WTC11 (cell line): ENCODE results near the gene STK10. TPM values are rescaled to one million over a fixed set of nuclear protein-coding genes. Genes with fewer than 3 reads are reported as not detected.
A peak's percentile ranks its signal among the peaks of the same experiment; 100 is the strongest.

Experiments used
- ATAC-seq: fragments of 200-7000 bp; cut with Tn5 transposase; 2 replicates; pipeline ENCODE4 v1.10.0; 2021; ENCODE audit warnings: mild to moderate bottlenecking, moderate library complexity
- CTCF ChIA-PET: fragments of 300-600 bp; sonication (Branson Sonifier 250); formaldehyde crosslinking; loops from one replicate; lab custom pipeline; 2021; ENCODE audit warnings: antibody characterized with exemption; lab: Charles Lee
- POLR2A ChIA-PET: fragments of 350-600 bp; sonication (Branson Sonifier 250); formaldehyde crosslinking; loops from one replicate; lab custom pipeline; 2021; ENCODE audit warnings: antibody characterized with exemption; lab: Charles Lee
- DNase-seq: peaks from one replicate; pipeline ENCODE4 v3.0.0; 2021; ENCODE audit warnings: low spot score
- H3K27ac Mint-ChIP-seq: 2 replicates; pipeline ENCODE4 v1.8.0; 2021; ENCODE audit warnings: mixed read lengths
- H3K27me3 Mint-ChIP-seq: 2 replicates; pipeline ENCODE4 v1.8.0; 2021; ENCODE audit warnings: low read depth, mild to moderate bottlenecking, moderate library complexity, mixed read lengths
- H3K36me3 Mint-ChIP-seq: 2 replicates; pipeline ENCODE4 v1.8.0; 2021; ENCODE audit warnings: mixed read lengths
- H3K4me1 Mint-ChIP-seq: 2 replicates; pipeline ENCODE4 v1.8.0; 2022; ENCODE audit warnings: mixed read lengths
- H3K4me3 Mint-ChIP-seq: 2 replicates; pipeline ENCODE4 v1.8.0; 2021; ENCODE audit warnings: mild to moderate bottlenecking, moderate library complexity, mixed read lengths
- H3K9me3 Mint-ChIP-seq: 2 replicates; pipeline ENCODE4 v1.8.0; 2021; ENCODE audit warnings: mixed read lengths
- E2F1 ChIP-seq: sonication (generic); formaldehyde crosslinking; IDR thresholded peaks from 2 replicates; pipeline ENCODE4 v1.8.0; 2022; ENCODE audit warnings: mild to moderate bottlenecking, missing genetic modification reagents
- FOXP4 ChIP-seq: sonication (generic); formaldehyde crosslinking; IDR thresholded peaks from 2 replicates; pipeline ENCODE4 v1.8.0; 2022; ENCODE audit warnings: mild to moderate bottlenecking, missing genetic modification reagents
- KAT7 ChIP-seq: sonication (generic); formaldehyde crosslinking; IDR thresholded peaks from 2 replicates; pipeline ENCODE4 v1.8.1; 2023; ENCODE audit warnings: missing genetic modification reagents, mild to moderate bottlenecking, borderline replicate concordance
- NFE2L1 ChIP-seq: sonication (generic); formaldehyde crosslinking; IDR thresholded peaks from 2 replicates; pipeline ENCODE4 v1.8.1; 2023; ENCODE audit warnings: missing genetic modification reagents
- NR1H2 ChIP-seq: sonication (generic); formaldehyde crosslinking; IDR thresholded peaks from 2 replicates; pipeline ENCODE4 v1.9.0; 2021; ENCODE audit warnings: mild to moderate bottlenecking, moderate library complexity, missing genetic modification reagents
- OVOL2 ChIP-seq: fragments of 250-450 bp; sonication (Bioruptor Pico); IDR thresholded peaks from 2 replicates; pipeline ENCODE4 v1.9.0; 2021; ENCODE audit warnings: mild to moderate bottlenecking, borderline replicate concordance
- SOX15 ChIP-seq: fragments of 250-450 bp; sonication (Bioruptor Pico); IDR thresholded peaks from 2 replicates; pipeline ENCODE4 v1.9.0; 2021; ENCODE audit warnings: mild to moderate bottlenecking
- TCF7 ChIP-seq: sonication (generic); formaldehyde crosslinking; IDR thresholded peaks from 2 replicates; pipeline ENCODE4 v1.8.0; 2022; ENCODE audit warnings: mild to moderate bottlenecking, low read depth, missing genetic modification reagents, moderate library complexity
- TEAD1 ChIP-seq: sonication (generic); formaldehyde crosslinking; IDR thresholded peaks from 2 replicates; pipeline ENCODE4 v1.8.0; 2022; ENCODE audit warnings: mild to moderate bottlenecking, missing genetic modification reagents
- ZBTB43 ChIP-seq: sonication (generic); formaldehyde crosslinking; IDR thresholded peaks from 2 replicates; pipeline ENCODE4 v1.8.1; 2023; ENCODE audit warnings: mild to moderate bottlenecking, missing genetic modification reagents
- ZNF281 ChIP-seq: sonication (generic); formaldehyde crosslinking; IDR thresholded peaks from 2 replicates; pipeline ENCODE4 v1.8.0; 2023; ENCODE audit warnings: mild to moderate bottlenecking, missing genetic modification reagents
- total RNA-seq: library from RNA; stranded (reverse); gene quantifications from 3 replicates; pipeline ENCODE4 v1.2.3, GENCODE V29; 2021
- TF ChIP-seq, protein P1 (sequence below): fragments of 200-600 bp; IDR thresholded peaks from 2 replicates; pipeline ENCODE4 v1.8.0; 2022; ENCODE audit warnings: antibody characterized with exemption
- TF ChIP-seq, protein P2 (sequence below): sonication (generic); formaldehyde crosslinking; IDR thresholded peaks from 2 replicates; pipeline ENCODE4 v1.8.0; 2022; ENCODE audit warnings: mild to moderate bottlenecking, missing genetic modification reagents

STK10 gene
- total RNA-seq, 1 experiment from 2014 or later = 20.5 TPM

- ATAC-seq = no peak
- Mint-ChIP-seq H3K36me3 (peaks cover 52% of the 10 kb centered on the region), H3K4me3 (no peak overlapping the region), H3K4me1 (peaks cover 10% of the 10 kb centered on the region), H3K9me3 (no peaks in the 10 kb centered on the region), H3K27ac (no peak overlapping the region), H3K27me3 (no peaks in the 10 kb centered on the region)
- ChIA-PET POLR2A (no interaction called here), CTCF (interaction anchor here (1.0 kb wide), 1 partner anchor 107 kb away, joined by 3 read pairs; no protein-coding TSS in a partner anchor)
- TF ChIP-seq NR1H2 = no peak
- TF ChIP-seq OVOL2 = no peak
- no peak for TF ChIP-seq ZNF281 (CRISPR knock-in tag)
- no peak for DNase-seq
Measured at GRCh38 chr5:172229904-172230303, 41.9 kb upstream of the STK10 start.

- H3K4me3 Mint-ChIP-seq = no peak overlapping the region
- TF ChIP-seq NFE2L1 (CRISPR knock-in tag) (no peak), FOXP4 (CRISPR knock-in tag) (no peak), E2F1 (no peak), SOX15 (CRISPR knock-in tag) (no peak), TEAD1 (CRISPR knock-in tag) (no peak), ZBTB43 (no peak), KAT7 (CRISPR knock-in tag) (no peak), TCF7 (CRISPR knock-in tag) (no peak)
- TF ChIP-seq, protein P1, sequence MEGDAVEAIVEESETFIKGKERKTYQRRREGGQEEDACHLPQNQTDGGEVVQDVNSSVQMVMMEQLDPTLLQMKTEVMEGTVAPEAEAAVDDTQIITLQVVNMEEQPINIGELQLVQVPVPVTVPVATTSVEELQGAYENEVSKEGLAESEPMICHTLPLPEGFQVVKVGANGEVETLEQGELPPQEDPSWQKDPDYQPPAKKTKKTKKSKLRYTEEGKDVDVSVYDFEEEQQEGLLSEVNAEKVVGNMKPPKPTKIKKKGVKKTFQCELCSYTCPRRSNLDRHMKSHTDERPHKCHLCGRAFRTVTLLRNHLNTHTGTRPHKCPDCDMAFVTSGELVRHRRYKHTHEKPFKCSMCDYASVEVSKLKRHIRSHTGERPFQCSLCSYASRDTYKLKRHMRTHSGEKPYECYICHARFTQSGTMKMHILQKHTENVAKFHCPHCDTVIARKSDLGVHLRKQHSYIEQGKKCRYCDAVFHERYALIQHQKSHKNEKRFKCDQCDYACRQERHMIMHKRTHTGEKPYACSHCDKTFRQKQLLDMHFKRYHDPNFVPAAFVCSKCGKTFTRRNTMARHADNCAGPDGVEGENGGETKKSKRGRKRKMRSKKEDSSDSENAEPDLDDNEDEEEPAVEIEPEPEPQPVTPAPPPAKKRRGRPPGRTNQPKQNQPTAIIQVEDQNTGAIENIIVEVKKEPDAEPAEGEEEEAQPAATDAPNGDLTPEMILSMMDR = no peak
- TF ChIP-seq, protein P2, sequence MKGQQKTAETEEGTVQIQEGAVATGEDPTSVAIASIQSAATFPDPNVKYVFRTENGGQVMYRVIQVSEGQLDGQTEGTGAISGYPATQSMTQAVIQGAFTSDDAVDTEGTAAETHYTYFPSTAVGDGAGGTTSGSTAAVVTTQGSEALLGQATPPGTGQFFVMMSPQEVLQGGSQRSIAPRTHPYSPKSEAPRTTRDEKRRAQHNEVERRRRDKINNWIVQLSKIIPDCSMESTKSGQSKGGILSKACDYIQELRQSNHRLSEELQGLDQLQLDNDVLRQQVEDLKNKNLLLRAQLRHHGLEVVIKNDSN = no peak
- TF ChIP-seq, all 79 proteins: peak for 0
- Mint-ChIP-seq H3K36me3 (peaks cover 25% of the 10 kb centered on the region), H3K27ac (0 out of 2 replicates have a peak overlapping the region, but pooled peaks have one; percentile 23), H3K27me3 (no peaks in the 10 kb centered on the region), H3K4me1 (peaks cover 10% of the 10 kb centered on the region; the same call in 1 of the 2 replicates), H3K9me3 (no peaks in the 10 kb centered on the region)
- ChIA-PET POLR2A (no interaction called here), CTCF (no interaction called here)
- DNase-seq (no peak), ATAC-seq (no peak)
Measured at GRCh38 chr5:172224996-172225395, 37.0 kb upstream of the STK10 start.
